DND-41 (cell line): ENCODE measurements around the gene PNPLA2.

Experiments used
- ATAC-seq: fragments of 200-7000 bp; cut with Tn5 transposase; 3 replicates; pipeline ENCODE4 v1.9.1; 2021; ENCODE audit warnings: low read depth; ENCODE audit not compliant: insufficient read depth
- DNase-seq: peaks from one replicate; pipeline ENCODE4 v3.0.0-alpha.2; 2020
- H2AFZ ChIP-seq: 2 replicates; pipeline ENCODE4 v1.6.0; 2012; ENCODE audit warnings: low read depth, low read length
- H3K27ac ChIP-seq: 2 replicates; pipeline ENCODE4 v1.5.1; 2012; ENCODE audit warnings: low read length, inconsistent platforms
- H3K27me3 ChIP-seq: fragments of 200-600 bp; sonication (generic); 2 replicates; pipeline ENCODE4 v1.6.0; 2012; ENCODE audit warnings: low read length, mild to moderate bottlenecking, inconsistent platforms; ENCODE audit not compliant: insufficient read depth, poor library complexity
- H3K36me3 ChIP-seq: 2 replicates; pipeline ENCODE4 v1.5.1; 2012; ENCODE audit warnings: low read length, inconsistent platforms; ENCODE audit not compliant: insufficient read depth
- H3K4me1 ChIP-seq: 2 replicates; pipeline ENCODE4 v1.5.1; 2012; ENCODE audit warnings: mild to moderate bottlenecking, low read length; ENCODE audit not compliant: insufficient read depth
- H3K4me2 ChIP-seq: 2 replicates; pipeline ENCODE4 v1.6.0; 2012; ENCODE audit warnings: mild to moderate bottlenecking, moderate library complexity, low read length, inconsistent platforms; ENCODE audit not compliant: insufficient read depth
- H3K4me3 ChIP-seq, 2 experiments: fragments of 200-600 bp in 1 of 2; shearing (Covaris generic) in 1 of 2; 2 replicates each; pipeline ENCODE4 v1.5.1; 2012 to 2016; ENCODE audit warnings: inconsistent platforms in 2 of 2, low read length in 2 of 2, mild to moderate bottlenecking in 2 of 2, low read depth in 1 of 2, moderate library complexity in 1 of 2
- H3K79me2 ChIP-seq: 2 replicates; pipeline ENCODE4 v1.6.0; 2012; ENCODE audit warnings: low read length, inconsistent platforms; ENCODE audit not compliant: insufficient read depth
- H3K9ac ChIP-seq: 2 replicates; pipeline ENCODE4 v1.6.0; 2012; ENCODE audit warnings: low read depth, mild to moderate bottlenecking, inconsistent platforms, low read length, moderate library complexity
- H3K9me3 ChIP-seq: 2 replicates; pipeline ENCODE4 v1.5.1; 2012; ENCODE audit warnings: low read length, moderate library complexity, mild to moderate bottlenecking, inconsistent platforms; ENCODE audit not compliant: insufficient read depth, severe bottlenecking
- H4K20me1 ChIP-seq: 2 replicates; pipeline ENCODE4 v1.6.0; 2012; ENCODE audit warnings: low read length; ENCODE audit not compliant: insufficient read depth
- CTCF ChIP-seq: IDR thresholded peaks from 2 replicates; pipeline ENCODE4 v1.5.1; 2012; ENCODE audit warnings: borderline replicate concordance, low read length, moderate library complexity, mild to moderate bottlenecking; ENCODE audit not compliant: poor library complexity, severe bottlenecking; ENCODE audit errors: extremely low read depth
- EZH2 ChIP-seq: IDR thresholded peaks from 3 replicates; pipeline ENCODE4 v1.6.1; 2012; ENCODE audit warnings: borderline replicate concordance, low read depth, mild to moderate bottlenecking, moderate library complexity, low read length, inconsistent platforms; ENCODE audit not compliant: severe bottlenecking

Gene PNPLA2, protein sequence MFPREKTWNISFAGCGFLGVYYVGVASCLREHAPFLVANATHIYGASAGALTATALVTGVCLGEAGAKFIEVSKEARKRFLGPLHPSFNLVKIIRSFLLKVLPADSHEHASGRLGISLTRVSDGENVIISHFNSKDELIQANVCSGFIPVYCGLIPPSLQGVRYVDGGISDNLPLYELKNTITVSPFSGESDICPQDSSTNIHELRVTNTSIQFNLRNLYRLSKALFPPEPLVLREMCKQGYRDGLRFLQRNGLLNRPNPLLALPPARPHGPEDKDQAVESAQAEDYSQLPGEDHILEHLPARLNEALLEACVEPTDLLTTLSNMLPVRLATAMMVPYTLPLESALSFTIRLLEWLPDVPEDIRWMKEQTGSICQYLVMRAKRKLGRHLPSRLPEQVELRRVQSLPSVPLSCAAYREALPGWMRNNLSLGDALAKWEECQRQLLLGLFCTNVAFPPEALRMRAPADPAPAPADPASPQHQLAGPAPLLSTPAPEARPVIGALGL

GRCh38 chr11:818396-819128 lies at the start of gene PNPLA2:
Gene PNPLA2, plus strand, starts transcription at chr11:818914. Its CDS starts 805 bp downstream, at chr11:819719.
- DNase-seq: no peak
- H3K9ac ChIP-seq: peak within 1 kb of the TSS; percentile 92
- ATAC-seq: no peak
- H3K27ac ChIP-seq: peak within 1 kb of the TSS; percentile 76
- H3K4me1 ChIP-seq: peaks cover 26% of the 10 kb centered on the region
- H4K20me1 ChIP-seq: peaks cover 34% of the 10 kb centered on the region
- TF ChIP-seq EZH2 (no peak), CTCF (no peak)
- peak within 1 kb of the TSS; percentile 64 for H2AFZ ChIP-seq
- peak within 1 kb of the TSS; percentile 100 for H3K4me2 ChIP-seq
- no peaks in the 10 kb centered on the region for H3K27me3 ChIP-seq
- H3K36me3 ChIP-seq: peaks cover 23% of the 10 kb centered on the region
- H3K9me3 ChIP-seq: no peaks in the 10 kb centered on the region
- H3K79me2 ChIP-seq: peaks cover 23% of the 10 kb centered on the region
- peak within 1 kb of the TSS; percentile 74 to 87 for H3K4me3 ChIP-seq

DNA sequence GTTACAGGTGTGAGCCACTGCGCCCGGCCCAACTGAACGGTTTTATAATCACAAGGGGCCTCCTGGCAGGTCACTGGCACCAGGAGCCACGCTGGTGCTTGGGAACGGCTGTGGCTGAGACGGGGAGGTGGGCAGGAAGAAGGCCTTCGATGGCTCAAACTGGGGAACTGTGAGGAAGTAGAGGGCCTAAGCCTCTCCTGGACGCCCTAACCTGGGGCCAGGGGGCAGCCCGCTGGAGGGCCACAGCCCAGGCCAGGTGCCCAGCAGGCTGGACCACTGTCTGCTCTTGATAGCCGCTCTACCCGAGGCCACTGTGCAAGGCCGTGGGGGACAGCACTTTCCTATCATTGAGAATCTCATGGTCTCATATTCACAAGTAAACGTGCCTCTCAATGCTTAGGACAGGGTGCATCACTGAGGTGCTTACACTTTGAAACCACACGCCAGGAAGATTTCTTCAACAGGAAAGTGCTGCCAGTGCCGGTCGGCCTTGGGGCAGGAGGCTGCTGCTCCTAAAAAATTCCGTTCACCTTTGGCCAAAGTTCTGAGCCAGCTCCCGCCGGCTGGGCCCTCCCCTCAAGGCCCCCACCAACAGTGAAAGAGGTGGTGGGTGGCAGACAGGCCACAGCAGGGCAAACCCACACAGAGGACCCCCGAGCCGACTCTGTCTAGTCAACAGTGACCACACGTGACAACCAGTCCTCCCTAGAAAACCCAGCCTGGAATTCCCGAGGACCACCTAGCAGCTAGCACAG lies 48.6 kb upstream of the PNPLA2 start:
- H3K79me2 ChIP-seq: peaks cover 42% of the 10 kb centered on the region
- no peak for TF ChIP-seq CTCF
- no peak for TF ChIP-seq EZH2
- no peak overlapping the region for H2AFZ ChIP-seq
- H3K4me3 ChIP-seq: no peak overlapping the region
- no peak overlapping the region for H3K4me2 ChIP-seq
- no peaks in the 10 kb centered on the region for H3K27me3 ChIP-seq
- peaks cover 5% of the 10 kb centered on the region for H3K4me1 ChIP-seq
- DNase-seq: no peak
- no peaks in the 10 kb centered on the region for H3K9me3 ChIP-seq
- peaks cover 64% of the 10 kb centered on the region for H4K20me1 ChIP-seq
- H3K27ac ChIP-seq: no peak overlapping the region
- no peak for ATAC-seq
- peaks cover 82% of the 10 kb centered on the region for H3K36me3 ChIP-seq
- no peak overlapping the region for H3K9ac ChIP-seq

- Histone ChIP-seq H3K4me3 (no peak overlapping the region), H3K27ac (no peak overlapping the region), H3K9me3 (no peaks in the 10 kb centered on the region), H3K79me2 (peaks cover 50% of the 10 kb centered on the region), H4K20me1 (peaks cover 65% of the 10 kb centered on the region), H3K9ac (no peak overlapping the region), H3K27me3 (no peaks in the 10 kb centered on the region), H3K36me3 (peaks cover 77% of the 10 kb centered on the region), H3K4me2 (no peak overlapping the region), H3K4me1 (peaks cover 13% of the 10 kb centered on the region), H2AFZ (no peak overlapping the region)
- no peak for TF ChIP-seq EZH2
- no peak for TF ChIP-seq CTCF
- ATAC-seq: no peak
- no peak for DNase-seq
Measured at GRCh38 chr11:770642-771616, 47.8 kb upstream of the PNPLA2 start.
